NOMO-1 treated with DMSO at 0.1 percent for 48 hours (cell line): ENCODE measurements around the gene CCDC154.

Experiments
- DNase-seq: peaks from one replicate; lab custom pipeline; 2025; ENCODE audit not compliant: unreplicated experiment; lab: John Stamatoyannopoulos, UW

CCDC154 gene

GRCh38 chr16:1457489-1458245 lies 13.3 kb upstream of the CCDC154 start:
- no peak for DNase-seq

GRCh38 chr16:1456951-1457350 lies 12.6 kb upstream of the CCDC154 start:
- DNase-seq = no peak

GRCh38 chr16:1455190-1456171 lies 11.1 kb upstream of the CCDC154 start:
- no peak for DNase-seq

- DNase-seq = no peak
Measured at GRCh38 chr16:1454561-1454960, 10.2 kb upstream of the CCDC154 start.

- DNase-seq = no peak
Measured at GRCh38 chr16:1453316-1453715, 9.0 kb upstream of the CCDC154 start.

GRCh38 chr16:1452530-1452929 lies 8.2 kb upstream of the CCDC154 start:
- no peak for DNase-seq

- DNase-seq = no peak
Measured at GRCh38 chr16:1451702-1452392, 7.5 kb upstream of the CCDC154 start.

- DNase-seq = no peak
Measured at GRCh38 chr16:1450841-1451240, 6.5 kb upstream of the CCDC154 start.

GRCh38 chr16:1450218-1450617 lies 5.9 kb upstream of the CCDC154 start:
- DNase-seq = no peak

GRCh38 chr16:1449201-1449788 lies 4.9 kb upstream of the CCDC154 start:
- no peak for DNase-seq

- DNase-seq = no peak
Measured at GRCh38 chr16:1448536-1449116, 4.3 kb upstream of the CCDC154 start.

- DNase-seq = no peak
Measured at GRCh38 chr16:1447965-1448364, 3.6 kb upstream of the CCDC154 start.

GRCh38 chr16:1446296-1447080 lies 2.1 kb upstream of the CCDC154 start:
- no peak for DNase-seq

- no peak for DNase-seq
Measured at GRCh38 chr16:1445518-1446203, 1.3 kb upstream of the CCDC154 start.

- no peak for DNase-seq
Measured at GRCh38 chr16:1444730-1445517, 568 bp upstream of the CCDC154 start.

- no peak for DNase-seq
Measured at GRCh38 chr16:1443403-1443973, 868 bp downstream of the CCDC154 start.

- DNase-seq = no peak
Measured at GRCh38 chr16:1442697-1443096, 1.7 kb downstream of the CCDC154 start.

- DNase-seq = no peak
Measured at GRCh38 chr16:1441391-1441829, 2.9 kb downstream of the CCDC154 start.
